GM21381 (cell line): ENCODE measurements around the gene DUS1L.
"Not testable (repeated sequence)": the region's sequence is repeated elsewhere in the genome, so short reads cannot be mapped to it uniquely, and the experiment has no call there.

ENCODE experiments used
- ATAC-seq: cut with Tn5 transposase; IDR thresholded peaks from one replicate; pipeline ENCODE4 v1.9.1; 2021; ENCODE audit warnings: mild to moderate bottlenecking, moderate library complexity; ENCODE audit not compliant: unreplicated experiment

The DUS1L gene

GRCh38 chr17:82045936-82046484 is 19.6 kb downstream of the DUS1L start:
- no peak for ATAC-seq

- ATAC-seq = no peak
These were observed 22.1 kb downstream of the DUS1L start for GRCh38 chr17:82043507-82043906.

- no peak for ATAC-seq
These were observed 23.0 kb downstream of the DUS1L start for GRCh38 chr17:82042649-82043048.

GRCh38 chr17:82041144-82041814 is 24.3 kb downstream of the DUS1L start:
- ATAC-seq = no peak

GRCh38 chr17:82039695-82040299 is 25.8 kb downstream of the DUS1L start:
- no peak for ATAC-seq

- ATAC-seq = not testable (repeated sequence)
These were observed 26.7 kb downstream of the DUS1L start for GRCh38 chr17:82038796-82039409.

- no peak for ATAC-seq
These were observed 27.8 kb downstream of the DUS1L start for GRCh38 chr17:82037889-82038195.

- peak; percentile 84 for ATAC-seq
These were observed 28.3 kb downstream of the DUS1L start, which contains the start of gene DCXR for GRCh38 chr17:82037092-82037888. DCXR (minus strand) TSS chr17:82037697; CDS start chr17:82037682, 15 bp downstream.

GRCh38 chr17:82036634-82037091 is 28.9 kb downstream of the DUS1L start:
- no peak for ATAC-seq

- ATAC-seq = no peak
These were observed 29.5 kb downstream of the DUS1L start for GRCh38 chr17:82035956-82036633.

GRCh38 chr17:82035488-82035887 is 30.1 kb downstream of the DUS1L start:
- no peak for ATAC-seq

GRCh38 chr17:82034371-82035011 is 31.1 kb downstream of the DUS1L start:
- ATAC-seq = no peak

GRCh38 chr17:82033359-82034085 is 32.1 kb downstream of the DUS1L start:
- ATAC-seq = no peak

GRCh38 chr17:82031885-82032627 is 33.5 kb downstream of the DUS1L start:
- ATAC-seq = no peak

GRCh38 chr17:82031303-82031884 is 34.2 kb downstream of the DUS1L start, which contains the start of gene RAC3:
RAC3 (plus strand) TSS chr17:82031678; CDS start chr17:82031762, 84 bp downstream.
- no peak for ATAC-seq

GRCh38 chr17:82030470-82031302 is 34.9 kb downstream of the DUS1L start:
- ATAC-seq = peak; percentile 47

- ATAC-seq = no peak
These were observed 35.6 kb downstream of the DUS1L start for GRCh38 chr17:82029990-82030469.
